ENCODE measurements around the gene EEF1A1.
"Not testable (repeated sequence)": the region's sequence is repeated elsewhere in the genome, so short reads cannot be mapped to it uniquely, and the experiment has no call there.

Gene EEF1A1

GRCh38 chr6:73537677-73538076 lies 16.8 kb upstream of the EEF1A1 start:
- DNase-seq (ENCODE audit: low spot score) = no peak

GRCh38 chr6:73534628-73535027 lies 13.8 kb upstream of the EEF1A1 start:
- DNase-seq (ENCODE audit: low spot score) = no peak

GRCh38 chr6:73532293-73532692 lies 11.5 kb upstream of the EEF1A1 start:
- no peak for DNase-seq (ENCODE audit: low spot score)

DNA sequence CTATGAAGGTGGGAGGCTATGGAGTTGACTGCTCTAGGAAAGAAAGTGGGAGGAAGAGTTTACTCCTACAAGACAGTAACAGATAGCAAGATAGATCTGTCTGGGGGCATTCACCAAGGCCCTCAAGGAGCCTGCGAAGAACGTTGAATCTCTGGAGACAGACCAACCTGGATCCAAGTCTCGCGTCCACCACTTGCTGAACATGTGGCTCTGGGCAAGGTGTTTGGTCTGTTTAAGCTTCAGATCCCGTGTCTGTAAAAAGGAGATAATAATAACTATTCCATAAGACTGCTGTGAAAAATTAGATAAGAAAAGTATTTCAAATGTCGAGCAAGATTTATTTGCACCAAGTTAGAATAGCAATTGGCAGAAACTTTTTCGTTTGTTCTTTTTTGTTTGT lies 8.1 kb upstream of the EEF1A1 start:
- no peak for DNase-seq (ENCODE audit: low spot score)

- DNase-seq (ENCODE audit: low spot score) = no peak
Measured at GRCh38 chr6:73525546-73526330, 4.9 kb upstream of the EEF1A1 start.

DNA sequence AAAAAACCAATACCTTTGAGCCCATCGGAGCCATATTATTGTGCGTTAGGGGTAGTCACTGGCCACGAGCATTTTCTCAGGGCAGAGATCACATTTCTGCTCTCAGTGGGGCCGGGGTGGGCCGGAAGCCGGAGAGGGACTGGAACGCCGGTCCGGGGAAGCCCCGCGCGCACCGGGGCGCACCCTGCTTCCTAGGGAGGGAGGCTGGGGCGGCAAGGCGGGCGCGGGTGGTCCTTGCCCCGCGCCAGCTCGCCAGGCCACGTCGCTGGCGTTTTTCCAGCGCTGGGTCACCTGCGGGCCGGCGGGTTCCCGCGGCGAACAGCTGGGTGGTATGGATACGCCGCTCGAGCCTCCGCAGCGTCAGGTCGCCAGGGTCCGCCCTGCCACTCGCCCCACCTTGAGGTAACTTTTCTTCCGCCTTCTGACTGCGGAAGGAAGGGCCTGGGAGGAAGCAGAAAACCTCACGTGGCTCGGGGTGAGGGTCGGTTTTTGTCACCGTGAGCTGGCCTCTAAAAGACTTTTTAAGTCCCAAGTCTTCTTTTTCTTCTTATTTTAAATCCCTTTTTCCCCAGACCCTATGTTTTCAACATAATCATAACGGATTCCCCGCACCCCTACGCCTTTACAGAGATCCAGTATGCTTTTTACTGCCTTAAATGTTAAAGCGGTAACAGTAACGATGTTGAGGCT lies 2.7 kb upstream of the EEF1A1 start:
- DNase-seq (ENCODE audit: low spot score) = peak; percentile 27

- peak; percentile 63 for DNase-seq (ENCODE audit: low spot score)
Measured at GRCh38 chr6:73521351-73521985, 636 bp upstream of the EEF1A1 start.

GRCh38 chr6:73519926-73520687 lies 725 bp downstream of the EEF1A1 start:
- DNase-seq (ENCODE audit: low spot score) = peak; percentile 66

DNA sequence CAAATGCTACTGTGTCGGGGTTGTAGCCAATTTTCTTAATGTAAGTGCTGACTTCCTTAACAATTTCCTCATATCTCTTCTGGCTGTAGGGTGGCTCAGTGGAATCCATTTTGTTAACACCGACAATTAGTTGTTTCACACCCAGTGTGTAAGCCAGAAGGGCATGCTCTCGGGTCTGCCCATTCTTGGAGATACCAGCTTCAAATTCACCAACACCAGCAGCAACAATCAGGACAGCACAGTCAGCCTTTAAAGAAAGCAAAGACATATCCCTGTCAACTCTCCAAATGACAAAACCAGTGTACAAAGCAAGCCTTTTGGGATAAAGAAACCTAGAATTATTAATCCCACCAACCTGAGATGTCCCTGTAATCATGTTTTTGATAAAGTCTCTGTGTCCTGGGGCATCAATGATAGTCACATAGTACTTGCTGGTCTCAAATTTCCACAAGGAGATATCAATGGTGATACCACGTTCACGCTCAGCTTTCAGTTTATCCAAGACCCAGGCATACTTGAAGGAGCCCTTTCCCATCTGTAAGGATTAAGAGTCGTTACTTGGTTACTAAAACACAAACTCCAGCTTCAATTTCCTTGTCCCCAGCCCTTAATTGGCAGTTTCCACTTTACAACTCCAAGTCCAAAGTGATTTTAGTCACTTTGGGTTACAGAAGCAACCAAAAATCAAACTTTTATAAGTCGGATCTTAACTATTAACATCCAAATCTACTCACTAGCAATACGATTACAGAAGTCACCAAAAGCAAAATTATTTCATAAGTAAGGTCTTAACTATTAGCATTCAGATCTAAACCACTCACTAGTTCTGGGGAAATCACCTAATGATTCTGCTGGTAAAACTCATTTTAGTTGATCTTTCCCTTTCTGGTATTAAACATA lies 1.6 kb downstream of the EEF1A1 start:
- not testable (repeated sequence) for DNase-seq (ENCODE audit: low spot score)

GRCh38 chr6:73518100-73518981 lies 2.5 kb downstream of the EEF1A1 start:
- DNase-seq (ENCODE audit: low spot score) = not testable (repeated sequence)

DNA sequence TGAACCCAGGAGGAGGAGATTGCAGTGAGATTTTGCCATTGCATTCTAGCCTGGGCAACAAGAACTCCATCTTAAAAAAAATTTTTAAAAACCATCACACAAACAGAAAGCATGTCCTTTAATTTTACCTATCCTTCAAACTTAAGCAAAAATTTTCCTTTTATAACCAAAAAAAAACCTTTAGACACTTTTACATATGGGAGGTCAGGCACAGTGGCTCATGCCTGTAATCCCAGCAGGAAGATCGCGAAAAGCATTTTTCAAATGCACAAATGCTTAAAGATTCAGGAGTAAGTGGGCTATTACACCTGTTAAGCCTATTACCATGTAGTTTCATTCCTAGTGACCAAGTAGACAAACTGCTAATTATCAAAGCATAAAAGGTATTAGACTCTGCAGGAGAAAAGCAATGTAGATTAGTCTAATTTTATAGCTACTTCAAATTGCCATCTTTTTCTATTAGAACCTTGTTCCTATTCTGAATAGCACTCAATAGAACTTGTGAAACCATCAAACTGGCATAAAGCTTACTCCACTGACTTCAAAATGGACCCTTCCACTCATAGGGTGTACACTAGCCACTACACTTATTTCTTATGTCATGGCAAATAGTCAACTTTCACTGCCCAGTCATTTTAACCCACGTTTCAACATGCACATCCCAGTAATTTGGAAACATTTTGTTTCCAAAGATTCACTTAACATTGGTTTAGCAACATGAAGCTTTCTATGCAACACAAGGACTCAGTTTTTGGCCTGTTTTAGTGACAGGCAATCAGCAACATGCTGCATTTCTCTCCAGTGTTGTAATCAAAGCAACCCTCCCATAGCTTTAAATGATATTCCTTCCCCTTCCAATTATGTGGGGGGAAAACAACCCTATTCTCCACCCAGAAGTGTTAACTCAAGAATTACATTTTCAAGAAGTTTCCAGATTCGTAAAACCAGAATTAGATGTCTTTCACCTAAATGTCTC lies 4.0 kb downstream of the EEF1A1 start:
- no peak for DNase-seq (ENCODE audit: low spot score)

DNA sequence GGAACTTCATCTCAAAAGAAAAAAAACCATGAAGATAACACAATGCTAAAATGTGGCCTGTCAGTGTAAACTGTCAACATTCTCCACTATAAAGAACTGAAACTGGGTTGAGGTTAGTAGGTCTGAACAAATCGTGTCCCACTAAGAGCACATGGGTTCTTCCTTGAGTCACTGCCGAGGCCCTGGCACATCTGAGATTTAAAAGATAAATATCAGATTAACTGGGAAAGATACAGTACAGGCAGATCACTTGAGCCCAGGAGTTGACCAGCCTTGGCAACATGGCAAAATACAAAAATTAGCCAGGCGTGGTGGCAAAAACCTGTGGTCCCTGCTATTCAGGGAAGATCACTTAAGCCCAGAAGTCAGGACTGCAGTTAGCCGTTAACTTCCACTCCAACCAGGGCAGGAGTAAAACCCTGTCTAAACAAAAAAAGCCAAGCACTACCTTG lies 5.6 kb downstream of the EEF1A1 start:
- no peak for DNase-seq (ENCODE audit: low spot score)

DNA sequence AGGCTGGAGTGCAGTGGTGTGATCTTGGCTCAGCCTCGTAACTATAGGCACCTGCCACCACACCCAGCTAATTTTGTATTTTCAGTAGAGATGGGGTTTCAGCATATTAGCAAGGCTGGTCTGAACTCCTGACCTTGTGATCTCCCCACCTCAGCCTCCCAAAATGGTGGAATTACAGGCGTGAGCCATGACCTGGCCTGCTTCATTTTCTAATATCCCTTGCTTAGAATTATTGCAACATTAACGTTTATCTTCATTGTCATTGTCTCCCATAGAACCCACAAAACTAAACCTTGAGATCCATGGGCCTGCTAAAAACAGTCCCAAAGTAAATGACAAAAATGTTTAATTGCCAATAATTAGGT lies 6.1 kb downstream of the EEF1A1 start:
- no peak for DNase-seq (ENCODE audit: low spot score)

GRCh38 chr6:73513496-73513854 lies 7.4 kb downstream of the EEF1A1 start:
- no peak for DNase-seq (ENCODE audit: low spot score)

GRCh38 chr6:73511796-73512195 lies 9.0 kb downstream of the EEF1A1 start:
- no peak for DNase-seq (ENCODE audit: low spot score)

DNA sequence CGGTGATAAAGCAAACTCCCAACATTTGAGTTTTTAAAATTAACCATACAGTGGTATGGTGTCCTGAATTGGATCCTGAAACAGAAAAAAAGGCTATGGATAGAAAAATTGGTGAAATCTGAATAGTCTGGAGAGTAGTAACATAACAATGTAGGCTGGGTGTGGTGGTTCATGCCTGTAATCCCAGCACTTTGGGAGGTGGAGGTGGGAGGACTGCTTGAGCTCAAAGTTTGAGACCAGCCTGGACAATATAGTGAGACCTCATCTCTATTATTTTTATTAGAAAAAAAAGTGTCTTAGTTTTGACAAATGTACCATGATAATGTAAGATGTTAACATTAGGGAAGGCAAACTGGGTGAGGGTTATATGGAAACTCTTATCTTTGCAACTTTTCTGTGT lies 11.0 kb downstream of the EEF1A1 start:
- no peak for DNase-seq (ENCODE audit: low spot score)

DNA sequence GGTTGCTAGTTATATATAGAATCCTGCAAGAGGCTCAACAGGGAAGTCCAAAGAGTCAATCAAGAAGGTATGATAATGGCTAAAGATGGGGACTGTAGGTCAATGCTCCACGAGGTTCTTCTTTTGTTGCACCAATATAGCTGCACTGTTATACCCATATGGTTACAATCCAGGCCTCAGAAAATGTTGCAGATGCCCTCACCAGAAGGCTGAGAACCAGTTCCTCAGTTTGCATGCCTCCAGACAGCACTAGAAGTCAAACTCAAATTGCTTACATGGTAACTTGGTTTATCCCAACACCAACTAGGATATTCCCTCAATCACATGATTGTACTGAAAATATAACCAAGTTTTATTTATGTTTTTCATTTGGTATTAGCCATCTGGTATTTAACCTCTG lies 12.1 kb downstream of the EEF1A1 start:
- DNase-seq (ENCODE audit: low spot score) = no peak

DNA sequence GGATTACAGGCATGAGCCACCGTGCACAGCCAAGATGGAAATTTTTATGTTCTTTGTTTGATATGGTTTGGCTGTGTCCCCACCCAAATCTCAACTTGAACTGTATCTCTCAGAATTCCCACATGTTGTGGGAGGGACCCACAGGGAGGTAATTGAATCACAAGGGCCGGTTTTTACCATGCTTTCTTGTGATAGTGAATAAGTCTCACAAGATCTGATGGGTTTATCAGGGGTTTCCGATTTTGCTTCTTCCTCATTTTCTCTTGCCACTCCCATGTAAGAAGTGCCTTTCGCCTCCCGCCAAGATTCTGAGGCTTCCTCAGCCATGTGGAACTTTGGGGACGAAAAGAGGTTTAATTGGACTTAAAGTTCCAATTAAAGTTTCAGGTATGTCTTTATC lies 14.6 kb downstream of the EEF1A1 start:
- no peak for DNase-seq (ENCODE audit: low spot score)

GRCh38 chr6:73505705-73506104 lies 15.1 kb downstream of the EEF1A1 start:
- not testable (repeated sequence) for DNase-seq (ENCODE audit: low spot score)

Measured in AG20443 (cell line).